Measurements from ENCODE around the gene CCDC174.
A peak's percentile ranks its signal among the peaks of the same experiment; 100 is the strongest.

Gene CCDC174

GRCh38 chr3:14623569-14624051, 28.0 kb upstream of the CCDC174 start:
- no peak for DNase-seq (ENCODE audit: extremely low spot score, insufficient read length, low read depth)
- FAIRE-seq: no peak

DNA sequence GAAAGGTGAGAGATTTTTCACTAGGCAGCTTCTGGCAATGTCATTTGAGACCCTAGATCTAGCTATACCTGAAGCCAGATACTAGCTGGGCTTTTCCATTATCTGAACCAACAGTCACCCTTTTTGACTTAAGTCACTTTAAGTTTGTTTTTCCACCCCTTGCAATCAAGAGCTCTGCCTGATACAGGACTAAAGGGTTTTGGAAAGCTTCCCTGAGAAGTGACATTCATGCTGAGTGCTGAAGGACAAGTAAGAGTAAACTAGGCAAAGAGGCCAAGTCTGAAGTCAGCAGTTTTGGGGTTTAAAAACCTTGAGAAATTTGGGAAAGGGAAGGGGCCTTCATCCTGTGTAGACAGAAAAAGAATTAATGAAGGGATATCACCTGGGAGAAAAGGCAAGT, 27.1 kb upstream of the CCDC174 start:
- FAIRE-seq (no peak), DNase-seq (ENCODE audit: extremely low spot score, insufficient read length, low read depth) (no peak)

DNA sequence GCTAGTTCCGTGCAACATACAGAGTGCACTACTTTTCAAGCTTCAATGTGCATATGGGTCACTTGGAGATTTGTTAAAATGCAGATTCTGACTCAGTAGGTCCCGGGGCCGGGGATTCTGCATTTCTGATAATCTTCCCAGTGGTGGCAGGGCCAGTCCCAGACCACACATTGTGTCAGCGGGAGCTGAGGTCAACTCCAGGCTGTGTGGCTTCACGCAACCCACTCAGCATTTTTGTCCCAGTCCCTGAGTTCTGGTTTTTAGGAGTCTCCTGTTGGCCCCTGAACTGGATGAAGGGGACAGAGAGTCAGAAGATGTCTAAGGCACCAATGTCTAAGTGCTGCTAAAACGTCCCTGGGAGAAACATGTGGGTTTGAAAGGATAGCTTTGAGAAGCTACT, 26.1 kb upstream of the CCDC174 start:
- FAIRE-seq: no peak

GRCh38 chr3:14627815-14628214, 23.7 kb upstream of the CCDC174 start:
- no peak for DNase-seq (ENCODE audit: extremely low spot score, insufficient read length, low read depth)
- no peak for FAIRE-seq

More for the DNA sequence above, 26.1 kb upstream of the CCDC174 start:
- DNase-seq (ENCODE audit: extremely low spot score, insufficient read length, low read depth): no peak

- DNase-seq (ENCODE audit: extremely low spot score, insufficient read length, low read depth) (no peak), FAIRE-seq (no peak)
Measured at GRCh38 chr3:14628406-14628805, 23.2 kb upstream of the CCDC174 start.

DNA sequence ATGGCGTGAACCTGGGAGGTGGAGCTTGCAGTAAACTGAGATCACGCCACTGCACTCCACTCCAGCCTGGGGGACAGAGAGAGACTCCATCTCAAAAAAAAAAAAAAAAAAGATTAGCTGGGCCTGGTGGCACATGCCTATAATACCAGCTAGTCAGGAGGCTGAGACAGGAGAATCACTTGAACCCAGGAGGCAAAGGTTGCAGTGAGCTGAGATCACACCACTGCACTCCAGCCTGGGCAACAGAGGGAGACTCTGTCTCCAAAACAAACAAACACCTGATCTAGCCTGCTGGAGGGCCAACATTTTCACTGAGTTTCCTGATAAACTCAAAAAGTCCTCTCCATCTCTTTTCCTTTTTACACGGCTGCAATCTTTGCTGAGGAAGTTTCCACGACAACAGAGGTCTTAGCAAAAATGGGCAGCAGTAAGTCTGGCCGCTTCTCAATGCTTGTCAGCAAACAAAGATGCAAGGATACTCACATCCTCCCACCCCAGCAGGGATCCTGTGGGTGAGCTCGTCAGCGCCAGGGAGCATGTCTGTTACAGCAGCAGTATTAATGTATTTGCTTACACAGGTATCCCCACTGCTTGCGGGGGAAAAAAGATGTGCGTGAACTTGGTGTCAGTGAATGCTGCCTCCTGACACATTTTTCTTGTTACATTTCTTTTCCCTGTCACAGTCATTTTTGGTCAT, 21.0 kb upstream of the CCDC174 start:
- no peak for DNase-seq (ENCODE audit: extremely low spot score, insufficient read length, low read depth)
- FAIRE-seq: no peak

DNA sequence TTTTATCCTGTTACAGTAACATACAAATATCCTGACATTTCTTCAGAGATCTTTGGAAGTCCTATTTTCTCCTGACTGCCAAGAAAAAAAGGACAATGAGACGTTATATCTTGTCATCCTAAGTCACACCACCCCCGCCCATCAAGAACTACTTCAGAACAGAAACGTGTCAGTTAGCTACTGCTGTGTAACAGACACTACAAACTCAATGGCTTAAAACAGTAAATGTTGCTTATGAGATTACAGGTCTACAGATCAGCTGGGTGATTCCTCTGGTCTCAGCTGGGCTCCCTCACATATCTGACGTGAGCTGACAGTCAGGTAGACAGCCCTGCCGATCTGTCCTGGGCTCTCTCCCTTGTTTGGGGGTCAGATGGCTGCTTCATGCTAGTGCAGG, 20.5 kb upstream of the CCDC174 start:
- FAIRE-seq (no peak), DNase-seq (ENCODE audit: extremely low spot score, insufficient read length, low read depth) (no peak)

GRCh38 chr3:14631687-14632441, 19.7 kb upstream of the CCDC174 start:
- no peak for FAIRE-seq
- DNase-seq (ENCODE audit: extremely low spot score, insufficient read length, low read depth): no peak

DNA sequence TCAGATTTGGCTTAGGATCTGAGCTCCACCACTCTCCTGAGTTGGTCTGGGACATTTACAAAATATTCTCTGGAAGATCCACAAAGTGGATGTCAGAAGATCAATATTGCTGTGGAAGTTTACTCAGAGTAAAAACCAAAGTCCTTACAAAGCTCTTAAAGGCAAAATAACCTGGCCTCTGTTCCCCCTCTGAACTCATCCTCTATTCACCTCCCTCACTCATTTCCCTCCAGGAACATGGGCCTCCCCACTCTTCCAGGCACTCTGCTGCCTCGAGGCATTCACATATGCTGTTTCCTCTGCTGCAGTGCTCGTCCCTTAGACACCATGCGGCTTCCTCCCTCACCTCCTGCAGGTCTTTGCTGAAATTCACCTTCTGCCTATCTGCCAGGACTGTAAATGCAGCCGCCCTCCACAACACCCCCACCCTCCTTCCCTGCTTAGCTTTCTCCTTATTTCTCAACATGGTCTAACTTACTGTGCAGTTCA, 19.1 kb upstream of the CCDC174 start:
- FAIRE-seq (no peak), DNase-seq (ENCODE audit: extremely low spot score, insufficient read length, low read depth) (no peak)

GRCh38 chr3:14633417-14633816, 18.1 kb upstream of the CCDC174 start:
- no peak for DNase-seq (ENCODE audit: extremely low spot score, insufficient read length, low read depth)
- no peak for FAIRE-seq

DNA sequence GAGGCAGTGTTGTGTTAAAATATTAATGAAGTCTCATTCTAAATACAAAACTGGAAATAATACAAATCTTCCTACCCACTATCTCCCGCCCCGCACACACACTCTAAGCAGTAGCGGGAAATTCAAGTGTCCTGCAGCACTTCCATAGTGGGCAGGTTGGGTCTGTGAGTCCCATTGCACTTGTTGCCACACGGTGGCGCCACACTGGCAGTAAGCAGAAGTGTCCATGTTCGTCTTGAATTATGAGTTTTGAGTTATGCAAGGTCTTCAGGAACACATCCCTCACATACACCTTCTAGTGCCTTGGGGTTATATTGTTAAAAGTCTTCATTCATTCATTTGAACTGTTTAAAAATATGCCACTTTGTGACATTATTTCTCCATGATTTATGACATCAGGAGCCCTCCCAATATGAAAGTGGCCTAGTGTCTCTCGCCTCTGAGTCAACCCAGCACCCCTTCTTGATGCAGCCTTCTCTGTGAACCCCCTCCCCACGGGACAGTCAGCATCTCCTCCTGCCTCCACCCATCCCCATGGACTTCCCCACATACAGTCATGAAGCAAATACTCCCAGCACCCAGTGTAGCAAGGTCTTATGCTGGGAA, 17.6 kb upstream of the CCDC174 start:
- FAIRE-seq (peak; percentile 47), DNase-seq (ENCODE audit: extremely low spot score, insufficient read length, low read depth) (peak; percentile 42)

- FAIRE-seq (no peak), DNase-seq (ENCODE audit: extremely low spot score, insufficient read length, low read depth) (no peak)
Measured at GRCh38 chr3:14634763-14635400, 16.7 kb upstream of the CCDC174 start.

DNA sequence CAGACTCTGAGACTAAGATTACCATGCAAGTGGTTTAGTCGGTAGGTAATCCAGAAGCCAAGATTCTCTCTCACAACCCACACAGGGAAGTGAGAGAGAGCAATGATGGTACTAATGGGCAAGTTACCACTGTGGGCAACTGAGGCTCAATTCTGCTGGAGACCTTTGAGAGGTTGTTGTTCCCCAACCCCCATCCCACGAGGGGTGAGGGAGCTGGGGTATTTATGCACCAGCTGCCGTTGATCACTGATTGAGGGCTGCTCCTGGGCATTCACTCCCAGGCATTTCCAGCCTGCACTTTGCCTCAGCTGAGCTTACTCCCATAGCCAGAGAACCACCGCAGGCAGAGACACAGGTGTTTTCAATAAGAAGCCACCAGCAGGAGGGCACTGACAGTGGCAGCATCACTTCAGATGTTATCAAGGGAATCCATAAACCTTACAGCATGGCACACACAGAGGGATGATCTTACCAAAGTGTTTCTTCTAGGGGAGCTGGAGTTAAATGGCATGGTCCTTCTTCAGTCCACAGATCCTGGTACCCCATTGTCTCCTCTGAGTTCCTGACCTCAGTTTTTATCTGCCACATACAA, 15.0 kb upstream of the CCDC174 start:
- FAIRE-seq: no peak

GRCh38 chr3:14640157-14640562, 11.4 kb upstream of the CCDC174 start:
- no peak for FAIRE-seq
- no peak for DNase-seq (ENCODE audit: extremely low spot score, insufficient read length, low read depth)

More for the DNA sequence above, 15.0 kb upstream of the CCDC174 start:
- DNase-seq (ENCODE audit: extremely low spot score, insufficient read length, low read depth): no peak

DNA sequence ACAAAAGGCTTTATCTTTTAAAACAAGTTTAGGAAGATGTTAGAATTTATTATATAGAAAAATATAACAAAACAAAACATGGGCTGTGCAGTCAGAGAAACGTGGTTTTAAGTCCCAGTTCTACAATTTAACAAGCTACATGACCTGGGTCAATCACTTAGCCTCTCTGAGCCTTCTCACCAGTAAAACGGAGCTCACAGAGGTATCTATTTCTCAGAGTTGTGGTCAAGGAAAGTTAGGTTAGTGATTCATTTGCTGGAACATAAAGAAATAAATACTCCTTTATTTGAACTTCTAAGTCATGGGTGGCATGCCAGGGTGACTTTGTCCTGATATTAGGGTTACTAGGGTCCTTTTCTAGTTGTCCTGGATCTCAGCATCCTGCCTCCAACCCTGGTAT, 10.8 kb upstream of the CCDC174 start:
- no peak for FAIRE-seq

GRCh38 chr3:14641346-14641745, 10.2 kb upstream of the CCDC174 start:
- no peak for DNase-seq (ENCODE audit: extremely low spot score, insufficient read length, low read depth)
- no peak for FAIRE-seq

More for the DNA sequence above, 10.8 kb upstream of the CCDC174 start:
- DNase-seq (ENCODE audit: extremely low spot score, insufficient read length, low read depth): no peak

- DNase-seq (ENCODE audit: extremely low spot score, insufficient read length, low read depth): no peak
- FAIRE-seq: no peak
Measured at GRCh38 chr3:14645453-14645852, 6.1 kb upstream of the CCDC174 start.

DNA sequence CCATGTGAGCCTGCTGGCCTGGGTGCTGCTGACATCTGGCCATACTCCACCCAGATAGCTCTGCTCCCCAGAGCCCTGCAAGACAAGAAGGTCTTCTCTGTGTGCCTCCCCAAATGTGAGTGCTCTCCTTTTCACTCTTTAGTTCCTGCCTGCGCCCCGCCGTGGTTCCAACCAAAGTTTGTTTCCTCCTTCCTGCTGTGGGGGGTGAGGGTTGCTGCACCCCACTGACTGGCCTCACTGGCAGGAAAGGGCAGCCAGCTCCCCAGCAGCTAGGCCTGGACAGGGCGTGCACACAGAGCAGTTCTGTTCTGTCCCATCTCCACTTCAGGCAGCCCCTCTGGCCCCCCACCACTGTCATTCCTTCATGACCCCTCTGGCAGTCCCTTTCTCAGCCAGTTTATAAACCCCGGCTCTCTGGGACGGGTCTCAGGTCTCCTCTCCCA, 5.4 kb upstream of the CCDC174 start:
- no peak for FAIRE-seq
- no peak for DNase-seq (ENCODE audit: extremely low spot score, insufficient read length, low read depth)

DNA sequence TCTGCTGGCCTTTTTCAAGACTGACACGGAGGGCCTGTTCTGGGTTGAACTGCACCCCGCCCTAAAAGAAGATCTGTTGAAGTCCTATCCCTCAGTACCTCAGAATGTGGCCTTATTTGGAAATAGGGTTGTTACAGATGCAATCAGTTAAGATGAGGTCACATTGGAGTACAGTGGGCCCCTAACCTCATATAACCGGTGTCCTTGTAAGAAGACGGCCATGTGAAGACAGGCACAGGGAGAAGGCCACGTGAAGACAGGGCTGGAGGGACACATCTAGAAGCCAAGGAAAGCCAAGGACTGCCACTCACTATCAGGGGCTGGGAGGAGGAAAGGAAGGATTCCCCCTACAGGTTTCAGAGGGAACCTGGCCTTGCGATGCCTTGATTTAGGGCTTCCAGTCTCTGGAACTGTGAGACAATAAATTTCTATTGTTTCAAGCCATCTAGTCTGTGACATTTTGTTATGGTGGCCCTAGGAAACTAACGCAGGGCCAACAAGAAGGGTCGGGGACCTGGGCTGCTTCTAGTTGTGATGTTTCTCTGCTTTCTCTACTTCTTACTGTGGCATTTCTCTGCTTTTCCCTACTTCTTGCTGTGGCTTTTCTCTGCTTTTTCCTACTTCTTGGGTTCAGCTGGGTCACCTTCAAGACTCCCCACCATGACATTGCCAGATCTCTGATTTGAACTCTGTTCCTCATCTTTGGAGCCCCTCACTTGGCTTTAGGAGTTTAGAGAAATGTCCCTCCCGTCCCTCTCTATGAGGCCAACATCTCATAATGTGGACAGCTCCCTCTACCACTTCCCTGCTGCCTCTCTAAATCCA, 4.8 kb upstream of the CCDC174 start:
- DNase-seq (ENCODE audit: extremely low spot score, insufficient read length, low read depth) (no peak), FAIRE-seq (no peak)
